Measurements from ENCODE around the gene RAB3A. TPM values are rescaled to one million over a fixed set of nuclear protein-coding genes. Genes with fewer than 3 reads are reported as not detected.

RAB3A gene
- total and polyA plus RNA-seq, 9 of the 15 experiments (the other 6 are each of a cell fraction or from before 2014, with no cell fraction given): 0.17 to 5.1 (median 0.90) TPM; not detected in 1

DNA sequence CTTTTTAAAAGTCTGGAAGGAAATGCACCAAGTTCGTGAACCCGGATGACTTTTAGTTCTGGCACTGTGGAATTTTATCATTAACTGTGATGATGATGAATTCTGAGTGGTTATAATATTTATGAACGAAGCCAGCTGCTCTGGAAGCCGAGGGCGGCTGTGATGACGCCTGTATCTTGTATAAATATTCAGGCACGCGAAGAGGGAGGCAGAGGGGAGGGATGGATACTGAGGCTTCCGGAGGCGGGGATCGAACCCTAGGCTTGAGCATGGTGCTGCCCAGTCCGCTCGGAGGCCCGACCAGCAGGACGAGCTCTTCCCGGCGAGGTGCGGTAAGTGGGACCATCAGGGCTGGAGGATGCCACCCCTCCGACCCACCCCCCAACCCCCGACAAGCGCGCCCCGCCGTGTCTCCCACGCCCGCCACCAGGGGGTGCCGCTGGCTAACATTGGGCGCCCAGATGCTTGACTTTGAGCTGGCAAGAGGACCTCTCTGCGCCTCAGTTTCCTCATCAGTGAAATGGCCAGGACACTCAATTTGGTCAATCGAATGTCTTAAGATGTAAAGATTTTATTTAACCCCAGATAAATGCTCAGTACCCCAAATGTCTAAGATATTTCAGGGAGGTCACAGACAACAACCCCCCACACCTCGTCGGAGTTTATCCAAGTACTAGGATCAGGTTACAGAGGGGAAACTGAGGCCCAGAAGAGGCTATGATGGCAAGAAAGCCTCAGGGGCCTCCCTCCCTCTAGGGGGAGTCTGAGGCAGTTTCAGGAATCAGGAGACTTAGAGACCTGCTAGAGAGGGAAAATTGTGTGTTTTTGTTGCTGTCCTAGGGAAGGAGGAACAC, 4.5 kb upstream of the RAB3A start (continued):
- TF ChIP-seq HDAC3 (IDR thresholded peaks at IDR 0.05; ENCODE audit: borderline replicate concordance, partially characterized antibody): no peak
- no peak for TF ChIP-seq MCM5 (IDR thresholded peaks at IDR 0.05; ENCODE audit: low read depth)
- TF ChIP-seq ZNF586 (CRISPR knock-in tag; conservative IDR thresholded peaks at IDR 0.05): no peak
- no peak for TF ChIP-seq KAT7 (CRISPR knock-in tag; IDR thresholded peaks at IDR 0.05; ENCODE audit: borderline replicate concordance)
- TF ChIP-seq HLTF (IDR thresholded peaks at IDR 0.05): no peak
- no peak for TF ChIP-seq FOXJ3 (CRISPR knock-in tag; IDR thresholded peaks at IDR 0.05)
- TF ChIP-seq SRF (CRISPR knock-in tag; IDR thresholded peaks at IDR 0.05): no peak
- TF ChIP-seq ARHGAP35 (IDR thresholded peaks at IDR 0.05; ENCODE audit: partially characterized antibody): no peak
- no peak for TF ChIP-seq PHTF2 (CRISPR knock-in tag; IDR thresholded peaks at IDR 0.05)
- TF ChIP-seq NUFIP1 (IDR thresholded peaks at IDR 0.05; ENCODE audit: partially characterized antibody): no peak
- TF ChIP-seq ZNF174 (CRISPR knock-in tag; IDR thresholded peaks at IDR 0.05): no peak
- TF ChIP-seq, protein P1, sequence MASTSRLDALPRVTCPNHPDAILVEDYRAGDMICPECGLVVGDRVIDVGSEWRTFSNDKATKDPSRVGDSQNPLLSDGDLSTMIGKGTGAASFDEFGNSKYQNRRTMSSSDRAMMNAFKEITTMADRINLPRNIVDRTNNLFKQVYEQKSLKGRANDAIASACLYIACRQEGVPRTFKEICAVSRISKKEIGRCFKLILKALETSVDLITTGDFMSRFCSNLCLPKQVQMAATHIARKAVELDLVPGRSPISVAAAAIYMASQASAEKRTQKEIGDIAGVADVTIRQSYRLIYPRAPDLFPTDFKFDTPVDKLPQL (IDR thresholded peaks at IDR 0.05; ENCODE audit: extremely low read depth, insufficient read length): no peak
- TF ChIP-seq NONO (IDR thresholded peaks at IDR 0.05; ENCODE audit: low read depth in 2 of 2, low read length in 1 of 2): no peak
- TF ChIP-seq ZNF347 (CRISPR knock-in tag; IDR thresholded peaks at IDR 0.05; ENCODE audit: low read depth): no peak
- TF ChIP-seq LEF1 (IDR thresholded peaks at IDR 0.05): no peak
- TF ChIP-seq HDAC1 (IDR thresholded peaks at IDR 0.05): no peak
- no peak for TF ChIP-seq MAFG (tag; conservative IDR thresholded peaks at IDR 0.05)
- TF ChIP-seq SNIP1 (IDR thresholded peaks at IDR 0.05; ENCODE audit: low read depth): 0 out of 2 replicates have a peak, but pooled peaks have one; percentile 11
- TF ChIP-seq GTF2A2 (tag; IDR thresholded peaks at IDR 0.05): no peak
- TF ChIP-seq STAG1 (CRISPR knock-in tag; IDR thresholded peaks at IDR 0.05; ENCODE audit: borderline replicate concordance): peak; percentile 64; the same call in 1 of the 2 replicates
- TF ChIP-seq, protein P2, sequence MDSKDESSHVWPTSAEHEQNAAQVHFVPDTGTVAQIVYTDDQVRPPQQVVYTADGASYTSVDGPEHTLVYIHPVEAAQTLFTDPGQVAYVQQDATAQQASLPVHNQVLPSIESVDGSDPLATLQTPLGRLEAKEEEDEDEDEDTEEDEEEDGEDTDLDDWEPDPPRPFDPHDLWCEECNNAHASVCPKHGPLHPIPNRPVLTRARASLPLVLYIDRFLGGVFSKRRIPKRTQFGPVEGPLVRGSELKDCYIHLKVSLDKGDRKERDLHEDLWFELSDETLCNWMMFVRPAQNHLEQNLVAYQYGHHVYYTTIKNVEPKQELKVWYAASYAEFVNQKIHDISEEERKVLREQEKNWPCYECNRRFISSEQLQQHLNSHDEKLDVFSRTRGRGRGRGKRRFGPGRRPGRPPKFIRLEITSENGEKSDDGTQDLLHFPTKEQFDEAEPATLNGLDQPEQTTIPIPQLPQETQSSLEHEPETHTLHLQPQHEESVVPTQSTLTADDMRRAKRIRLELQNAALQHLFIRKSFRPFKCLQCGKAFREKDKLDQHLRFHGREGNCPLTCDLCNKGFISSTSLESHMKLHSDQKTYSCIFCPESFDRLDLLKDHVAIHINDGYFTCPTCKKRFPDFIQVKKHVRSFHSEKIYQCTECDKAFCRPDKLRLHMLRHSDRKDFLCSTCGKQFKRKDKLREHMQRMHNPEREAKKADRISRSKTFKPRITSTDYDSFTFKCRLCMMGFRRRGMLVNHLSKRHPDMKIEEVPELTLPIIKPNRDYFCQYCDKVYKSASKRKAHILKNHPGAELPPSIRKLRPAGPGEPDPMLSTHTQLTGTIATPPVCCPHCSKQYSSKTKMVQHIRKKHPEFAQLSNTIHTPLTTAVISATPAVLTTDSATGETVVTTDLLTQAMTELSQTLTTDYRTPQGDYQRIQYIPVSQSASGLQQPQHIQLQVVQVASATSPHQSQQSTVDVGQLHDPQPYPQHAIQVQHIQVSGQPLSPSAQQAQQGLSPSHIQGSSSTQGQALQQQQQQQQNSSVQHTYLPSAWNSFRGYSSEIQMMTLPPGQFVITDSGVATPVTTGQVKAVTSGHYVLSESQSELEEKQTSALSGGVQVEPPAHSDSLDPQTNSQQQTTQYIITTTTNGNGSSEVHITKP (IDR thresholded peaks at IDR 0.05; ENCODE audit: partially characterized antibody): no peak
- TF ChIP-seq, protein P3, sequence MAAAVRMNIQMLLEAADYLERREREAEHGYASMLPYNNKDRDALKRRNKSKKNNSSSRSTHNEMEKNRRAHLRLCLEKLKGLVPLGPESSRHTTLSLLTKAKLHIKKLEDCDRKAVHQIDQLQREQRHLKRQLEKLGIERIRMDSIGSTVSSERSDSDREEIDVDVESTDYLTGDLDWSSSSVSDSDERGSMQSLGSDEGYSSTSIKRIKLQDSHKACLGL (CRISPR knock-in tag; IDR thresholded peaks at IDR 0.05; ENCODE audit: borderline replicate concordance, poor library complexity, severe bottlenecking): no peak
- TF ChIP-seq CREBBP (IDR thresholded peaks at IDR 0.05; ENCODE audit: low read depth, low read length): no peak
- TF ChIP-seq ZNF239 (CRISPR knock-in tag; IDR thresholded peaks at IDR 0.05): no peak
- no peak for TF ChIP-seq EZH2 (IDR thresholded peaks at IDR 0.05; ENCODE audit: borderline replicate concordance, low read depth, low read length)
